HepG2 (cell line): ENCODE results near the gene KRT81. TPM values are rescaled to one million over a fixed set of nuclear protein-coding genes. Genes with fewer than 3 reads are reported as not detected.

ENCODE experiments used
- ATAC-seq: fragments of 200-7000 bp; cut with Tn5 transposase; 3 replicates; pipeline ENCODE4 v1.9.1; 2020; ENCODE audit warnings: mild to moderate bottlenecking, moderate library complexity
- BruUV-seq: library from RNA; stranded (reverse); fragments of 400-500 nt; replicated peaks from 2 replicates; lab custom pipeline; 2021; lab: Mats Ljungman, UMichigan
- CTCF ChIA-PET: fragments of 300-600 bp; formaldehyde crosslinking; extraction: SDS; loops from one replicate; lab custom pipeline; 2021; ENCODE audit warnings: low total read pairs, inconsistent platforms, low intra/inter-chr PET ratio; lab: Yijun Ruan, JAX
- POLR2A ChIA-PET: fragments of 350-600 bp; sonication (Branson Sonifier 250); formaldehyde crosslinking; loops from one replicate; lab custom pipeline; 2020; ENCODE audit warnings: antibody characterized with exemption, inconsistent platforms; lab: Yijun Ruan, JAX
- DNase-seq: peaks from one replicate; pipeline ENCODE4 v3.0.0-alpha.2; 2015; ENCODE audit warnings: low spot score
- FAIRE-seq: peaks from 3 replicates; lab custom pipeline; 2011; peaks lifted over from hg19 to GRCh38; lab: Jason Lieb, UNC
- H2AFZ ChIP-seq: one replicate; pipeline ENCODE4 v1.6.1; 2011; ENCODE audit warnings: low read length, inconsistent platforms
- H3K27ac ChIP-seq: fragments of 300-600 bp; 3 replicates; pipeline ENCODE4 v1.8.0; 2011; ENCODE audit warnings: mixed run types, mild to moderate bottlenecking, mixed read lengths, low read length, inconsistent platforms; ENCODE audit not compliant: insufficient read depth; ENCODE audit errors: extremely low read length
- H3K27me3 ChIP-seq, 2 experiments: fragments of 200-600 bp in 1 of 2; 2 replicates in 1 of 2; 3 replicates in 1 of 2; pipeline versions ENCODE4 v1.6.0 to v1.8.0; 2011; ENCODE audit warnings: low read length in 2 of 2, mild to moderate bottlenecking in 2 of 2, moderate library complexity in 2 of 2, inconsistent platforms in 1 of 2; ENCODE audit not compliant: insufficient read depth in 2 of 2, control insufficient read depth in 1 of 2
- H3K36me3 ChIP-seq, 2 experiments: fragments of 200-600 bp in 1 of 2; replicated peaks in 1 of 2; 2 replicates in 1 of 2; 3 replicates in 1 of 2; pipeline versions ENCODE4 v1.5.1 to v1.8.0; 2011; ENCODE audit warnings: low read length in 2 of 2, inconsistent platforms in 1 of 2; ENCODE audit not compliant: insufficient read depth in 2 of 2, control insufficient read depth in 1 of 2
- H3K4me1 ChIP-seq: 2 replicates; pipeline ENCODE4 v1.5.1; 2012; ENCODE audit warnings: low read length, inconsistent platforms; ENCODE audit not compliant: insufficient read depth
- H3K4me2 ChIP-seq: 2 replicates; pipeline ENCODE4 v1.6.0; 2011; ENCODE audit warnings: low read depth, low read length, inconsistent platforms
- H3K4me3 ChIP-seq, 3 experiments: fragments of 200-600 bp in 1 of 3; sonication (generic), shearing (Covaris generic) in 1 of 3; replicated peaks in 1 of 3; 2 replicates each; pipeline ENCODE4 v1.5.1; 2011 to 2016; ENCODE audit warnings: low read length in 3 of 3, inconsistent platforms in 2 of 3, low read depth in 2 of 3, mild to moderate bottlenecking in 2 of 3, control low read depth in 1 of 3, mixed read lengths in 1 of 3; ENCODE audit not compliant: insufficient read depth in 1 of 3
- H3K79me2 ChIP-seq: one replicate; pipeline ENCODE4 v1.6.1; 2011; ENCODE audit warnings: low read length, inconsistent platforms; ENCODE audit not compliant: insufficient read depth
- H3K9ac ChIP-seq: 2 replicates; pipeline ENCODE4 v1.6.0; 2011; ENCODE audit warnings: mild to moderate bottlenecking, low read depth, low read length, inconsistent platforms; ENCODE audit not compliant: insufficient read depth
- H3K9me3 ChIP-seq: 2 replicates; pipeline ENCODE4 v1.5.1; 2012; ENCODE audit warnings: mild to moderate bottlenecking, low read length
- H4K20me1 ChIP-seq: 2 replicates; pipeline ENCODE4 v1.6.0; 2011; ENCODE audit warnings: inconsistent platforms, mild to moderate bottlenecking, low read length, moderate library complexity; ENCODE audit not compliant: insufficient read depth
- DR1 ChIP-seq: sonication (generic); formaldehyde crosslinking; IDR thresholded peaks from 2 replicates; pipeline ENCODE4 v1.8.0; 2021; ENCODE audit warnings: mild to moderate bottlenecking, missing genetic modification reagents, inconsistent platforms
- ELF3 ChIP-seq: IDR thresholded peaks from 2 replicates; pipeline ENCODE4 v1.6.1; 2016; ENCODE audit warnings: missing genetic modification reagents, missing compliant biosample characterization
- NCOA2 ChIP-seq: sonication (generic); formaldehyde crosslinking; IDR thresholded peaks from 2 replicates; pipeline ENCODE4 v1.8.0; 2022; ENCODE audit warnings: inconsistent platforms
- PRDM4 ChIP-seq: sonication (generic); formaldehyde crosslinking; IDR thresholded peaks from 2 replicates; pipeline ENCODE4 v1.9.0; 2021; ENCODE audit warnings: missing genetic modification reagents, borderline replicate concordance
- PREB ChIP-seq: sonication (generic); formaldehyde crosslinking; IDR thresholded peaks from 2 replicates; pipeline ENCODE4 v1.4.0; 2020; ENCODE audit warnings: missing genetic modification reagents
- ZNF10 ChIP-seq: sonication (generic); formaldehyde crosslinking; IDR thresholded peaks from 2 replicates; pipeline ENCODE4 v1.4.0; 2020; ENCODE audit warnings: mild to moderate bottlenecking, low read depth, missing genetic modification reagents, borderline replicate concordance
- ZNF629 ChIP-seq: sonication (generic); formaldehyde crosslinking; conservative IDR thresholded peaks from 2 replicates; pipeline ENCODE4 v1.5.0; 2020; ENCODE audit warnings: missing genetic modification reagents
- WGBS: methylation state at CpG from one replicate; pipeline ENCODE4 v1.1.6; 2017; ENCODE audit warnings: low lambda C conversion rate; 5-methylcytosine and 5-hydroxymethylcytosine counted together
- in situ Hi-C: cut with HindIII; loops from 2 replicates; pipeline ENCODE4 v1.10.0; 2017; ENCODE audit warnings: low pct_unique_long_range_greater_than_20kb; ENCODE audit not compliant: extremely low pct_ligation_motif_present
- intact Hi-C: fragments of 100-400 bp; cut with micrococcal nuclease; formaldehyde crosslinking; loops from one replicate; pipeline ENCODE4 v1.10.0; 2022; ENCODE audit not compliant: unreplicated experiment
- polyA plus RNA-seq, 8 experiments: library from polyadenylated mRNA; depleted of rRNA in 3 of 8; stranded (reverse) in 7 of 8; unstranded in 1 of 8; fragments of >200 nt; fragmentation: Illumina TruSeq in 4 of 8; extraction: Trizol in 4 of 8; gene quantifications; 2 replicates each; pipeline versions ENCODE4 v1.2.1 to v1.2.3, GENCODE V29; 2011 to 2016; ENCODE audit warnings: low read depth in 4 of 8, missing spikeins in 1 of 8, mixed read lengths in 1 of 8; ENCODE audit not compliant: insufficient read depth in 1 of 8
- total RNA-seq, 5 experiments: library from RNA; depleted of rRNA; stranded (reverse); fragments of >200 nt; fragmentation: Illumina TruSeq; extraction: Trizol; gene quantifications; 2 replicates each; pipeline ENCODE4 v1.2.3, GENCODE V29; 2016; ENCODE audit warnings: low read depth in 1 of 5

Gene KRT81
- total and polyA plus RNA-seq, 2 of the 13 experiments (the other 11 are each of a cell fraction or from before 2014, with no cell fraction given), result not detected

GRCh38 chr12:52242442-52243258 lies 48.7 kb downstream of the KRT81 start:
- intact Hi-C loops (no loop called here), in situ Hi-C loops (no loop called here)
- Histone ChIP-seq H3K79me2 (no peaks in the 10 kb centered on the region), H4K20me1 (0 out of 2 replicates have a peak, but pooled peaks cover 2% of the 10 kb centered on the region), H3K4me1 (peaks cover 16% of the 10 kb centered on the region), H3K9ac (no peak overlapping the region), H3K36me3 (no peaks in the 10 kb centered on the region), H3K27ac (no peak overlapping the region), H3K27me3 (peaks cover 4 to 39% of the 10 kb centered on the region in 2 experiments; a peak in 3 of 5 replicates), H3K4me2 (no peak overlapping the region), H2AFZ (no peak overlapping the region), H3K4me3 (no peak overlapping the region), H3K9me3 (no peaks in the 10 kb centered on the region)
- no TSS peak for BruUV-seq
- DNase-seq (no peak), FAIRE-seq (no peak), ATAC-seq (no peak)
- WGBS, result 51% methylated on average over 8 of the region's 11 CpGs
- TF ChIP-seq ZNF629, result peak; percentile 21; the same call in 1 of the 2 replicates
- TF ChIP-seq ZNF10 (CRISPR knock-in tag), result no peak
- no peak for TF ChIP-seq DR1 (CRISPR knock-in tag)
- CTCF ChIA-PET, result no interaction called here
- POLR2A ChIA-PET, result no interaction called here

- ChIA-PET POLR2A (no interaction called here), CTCF (no interaction called here)
- Histone ChIP-seq H3K4me2 (no peak overlapping the region), H3K27ac (no peak overlapping the region), H3K9me3 (no peaks in the 10 kb centered on the region), H3K27me3 (peaks cover 4 to 26% of the 10 kb centered on the region in 2 experiments; a peak in 3 of 5 replicates), H4K20me1 (0 out of 2 replicates have a peak, but pooled peaks cover 2% of the 10 kb centered on the region), H2AFZ (no peak overlapping the region), H3K4me1 (peaks cover 2% of the 10 kb centered on the region; the same call in 1 of the 2 replicates), H3K4me3 (no peak overlapping the region), H3K36me3 (no peaks in the 10 kb centered on the region), H3K9ac (no peak overlapping the region), H3K79me2 (no peaks in the 10 kb centered on the region)
- intact Hi-C loops (no loop called here), in situ Hi-C loops (no loop called here)
- 30% methylated on average over 10 of the region's 11 CpGs for WGBS
- DNase-seq (no peak), ATAC-seq (0 out of 3 replicates have a peak, but pooled peaks have one; percentile 23), FAIRE-seq (no peak)
- BruUV-seq, result no TSS peak
- TF ChIP-seq PRDM4 (CRISPR knock-in tag), result no peak
- TF ChIP-seq NCOA2 (CRISPR knock-in tag), result no peak
- TF ChIP-seq PREB (CRISPR knock-in tag), result no peak
- TF ChIP-seq ELF3, result no peak
These were observed 50.0 kb downstream of the KRT81 start for GRCh38 chr12:52241205-52241842.
